Naive thymus-derived CD4-positive, alpha-beta T cell (primary cell): ENCODE results near the gene SREBF2. TPM values are rescaled to one million over a fixed set of nuclear protein-coding genes. Genes with fewer than 3 reads are reported as not detected.

Source experiments
- ATAC-seq: fragments of 150-1000 bp; cut with Tn5 transposase; 2 replicates; pipeline ENCODE4 v1.10.0; 2021; ENCODE audit warnings: mild to moderate bottlenecking, moderate library complexity
- CTCF ChIA-PET: fragments of 350-600 bp; sonication (Branson Sonifier 250); formaldehyde crosslinking; loops from one replicate; lab custom pipeline; 2021; ENCODE audit warnings: antibody characterized with exemption; lab: Charles Lee
- POLR2A ChIA-PET: fragments of 350-600 bp; sonication (Branson Sonifier 250); formaldehyde crosslinking; loops from one replicate; lab custom pipeline; 2021; ENCODE audit warnings: antibody characterized with exemption, inconsistent platforms; lab: Charles Lee
- DNase-seq, 9 donors: peaks; one replicate each; pipeline versions ENCODE4 v3.0.0 to v3.0.0-alpha.2; 2020 to 2022; ENCODE audit warnings: mixed read lengths in 1 of 9
- H3K27ac ChIP-seq: one replicate; pipeline ENCODE4 v1.7.0; 2013; ENCODE audit warnings: mild to moderate bottlenecking, low read depth, low read length, moderate library complexity
- H3K27me3 ChIP-seq, 2 donors: one replicate each; pipeline ENCODE4 v1.7.0; 2013; ENCODE audit warnings: low read length in 2 of 2, mild to moderate bottlenecking in 2 of 2, moderate library complexity in 2 of 2; ENCODE audit not compliant: control insufficient read depth in 2 of 2, insufficient read depth in 2 of 2
- H3K36me3 ChIP-seq, 3 experiments: 1 replicate in 2 of 3; 2 replicates in 1 of 3; pipeline ENCODE4 v1.7.0; 2013; ENCODE audit warnings: low read length in 3 of 3, mild to moderate bottlenecking in 3 of 3, moderate library complexity in 1 of 3; ENCODE audit not compliant: insufficient read depth in 3 of 3, control insufficient read depth in 2 of 3
- H3K4me1 ChIP-seq, 2 donors: one replicate each; pipeline ENCODE4 v1.7.0; 2013; ENCODE audit warnings: low read length in 2 of 2, mild to moderate bottlenecking in 2 of 2, moderate library complexity in 1 of 2; ENCODE audit not compliant: control insufficient read depth in 2 of 2, insufficient read depth in 2 of 2
- H3K4me3 ChIP-seq: 2 replicates; pipeline ENCODE4 v1.7.0; 2013; ENCODE audit warnings: mild to moderate bottlenecking, low read length
- H3K9me3 ChIP-seq, 3 experiments: 1 replicate in 2 of 3; 2 replicates in 1 of 3; pipeline ENCODE4 v1.7.0; 2013; ENCODE audit warnings: low read length in 3 of 3; ENCODE audit not compliant: control insufficient read depth in 2 of 3
- H3K27ac Mint-ChIP-seq, 9 donors: one replicate each; pipeline ENCODE4 v1.8.0; 2020 to 2022; ENCODE audit warnings: mixed read lengths in 9 of 9, mild to moderate bottlenecking in 8 of 9, moderate library complexity in 5 of 9, inconsistent platforms in 2 of 9
- H3K27me3 Mint-ChIP-seq, 5 donors: one replicate each; pipeline ENCODE4 v1.8.0; 2021 to 2022; ENCODE audit warnings: mixed read lengths in 5 of 5, mild to moderate bottlenecking in 1 of 5
- H3K36me3 Mint-ChIP-seq, 5 donors: one replicate each; pipeline ENCODE4 v1.8.0; 2020 to 2022; ENCODE audit warnings: mixed read lengths in 5 of 5, mild to moderate bottlenecking in 3 of 5, inconsistent platforms in 1 of 5
- H3K4me1 Mint-ChIP-seq, 7 donors: one replicate each; pipeline ENCODE4 v1.8.0; 2020 to 2022; ENCODE audit warnings: mixed read lengths in 7 of 7, mild to moderate bottlenecking in 3 of 7, inconsistent platforms in 1 of 7
- H3K4me3 Mint-ChIP-seq, 10 donors: one replicate each; pipeline ENCODE4 v1.8.0; 2020 to 2022; ENCODE audit warnings: mild to moderate bottlenecking in 10 of 10, mixed read lengths in 10 of 10, moderate library complexity in 6 of 10, inconsistent platforms in 2 of 10
- H3K9me3 Mint-ChIP-seq, 11 donors: one replicate each; pipeline ENCODE4 v1.8.0; 2020 to 2022; ENCODE audit warnings: mixed read lengths in 11 of 11, mild to moderate bottlenecking in 4 of 11, inconsistent platforms in 1 of 11, moderate library complexity in 1 of 11
- intact Hi-C, 2 donors: fragments of 100-400 bp; cut with micrococcal nuclease; formaldehyde crosslinking; loops; one replicate each; pipeline ENCODE4 v1.15.1; 2023
- polyA plus RNA-seq, 2 donors: library from polyadenylated mRNA; unstranded; fragments of 300-500 nt; fragmentation: Illumina TruSeq; gene quantifications; one replicate each; pipeline ENCODE4 v1.2.3, GENCODE V29; 2021
- total RNA-seq, 6 experiments: library from RNA in 5 of 6; stranded (reverse) in 5 of 6; gene quantifications; 1 replicate in 5 of 6; 2 replicates in 1 of 6; pipeline ENCODE4 v1.2.3 and lab custom pipeline; 2021 to 2026

SREBF2 gene
- total and polyA plus RNA-seq, 7 experiments from 2014 or later = 17.4 to 117 (median 84.0) TPM

GRCh38 chr22:41929418-41929810, 96.5 kb downstream of the SREBF2 start:
- H3K4me3 ChIP-seq = no peak overlapping the region
- H3K36me3 Mint-ChIP-seq = peaks cover 0 to 3% (median 0%) of the 10 kb centered on the region in 5 donors
- H3K4me1 ChIP-seq = no peaks in the 10 kb centered on the region
- intact Hi-C loops = no loop called here
- peak overlapping the region in 1 of 9 donors; percentile 66 for H3K27ac Mint-ChIP-seq
- no peak overlapping the region for H3K4me3 Mint-ChIP-seq
- no peak for DNase-seq
- POLR2A ChIA-PET = interaction anchor here (0.9 to 4.3 kb wide), 2 partner anchors 8 to 10 kb away, joined by 3 to 58 read pairs; no protein-coding TSS in a partner anchor
- H3K4me1 Mint-ChIP-seq = peaks cover 4 to 20% (median 12%) of the 10 kb centered on the region in 7 donors
- no peaks in the 10 kb centered on the region for H3K9me3 ChIP-seq
- no peak overlapping the region for H3K27ac ChIP-seq
- H3K27me3 ChIP-seq = no peaks in the 10 kb centered on the region
- ATAC-seq = no peak
- H3K27me3 Mint-ChIP-seq = peaks cover 0 to 26% (median 5%) of the 10 kb centered on the region in 5 donors
- H3K9me3 Mint-ChIP-seq = peaks cover 0 to 2% (median 0%) of the 10 kb centered on the region in 11 donors
- CTCF ChIA-PET = no interaction called here
- no peaks in the 10 kb centered on the region for H3K36me3 ChIP-seq

DNA sequence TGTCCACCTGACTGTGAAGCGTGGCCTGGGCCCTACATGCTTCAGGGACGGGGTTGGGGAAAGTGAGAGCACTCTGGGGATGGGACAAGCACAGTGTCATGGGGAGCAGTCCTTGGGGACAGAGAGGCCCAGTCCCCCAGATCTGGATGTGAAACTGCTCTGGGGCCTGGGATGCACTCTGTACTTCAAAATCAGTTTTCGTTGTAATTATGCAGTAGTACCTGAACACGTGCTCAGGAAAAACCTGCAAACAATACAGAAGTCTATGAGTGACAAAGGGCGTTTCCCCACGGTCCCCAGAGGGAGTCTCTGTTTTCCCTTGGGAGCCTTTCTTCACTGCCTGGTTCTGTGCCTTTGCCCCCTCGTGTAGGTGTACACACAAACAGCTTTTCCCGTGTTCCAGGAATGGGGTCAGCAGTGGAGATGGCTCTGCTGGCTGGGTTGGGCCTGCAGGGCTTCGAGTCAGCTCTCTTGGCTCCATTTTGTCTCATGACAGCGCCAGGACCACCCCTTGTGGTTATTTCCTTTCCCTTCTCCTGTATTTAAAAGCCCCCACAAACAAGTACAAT, 98.9 kb downstream of the SREBF2 start:
- H3K4me1 Mint-ChIP-seq = peaks cover 4 to 14% (median 9%) of the 10 kb centered on the region in 7 donors
- H3K4me3 Mint-ChIP-seq = no peak overlapping the region
- no peaks in the 10 kb centered on the region for H3K4me1 ChIP-seq
- H3K36me3 Mint-ChIP-seq = peaks cover 0 to 1% (median 0%) of the 10 kb centered on the region in 5 donors
- DNase-seq (no peak), ATAC-seq (no peak)
- no peaks in the 10 kb centered on the region for H3K27me3 ChIP-seq
- no peak overlapping the region for H3K27ac Mint-ChIP-seq
- no peaks in the 10 kb centered on the region for H3K9me3 ChIP-seq
- H3K9me3 Mint-ChIP-seq = peaks cover 0 to 1% (median 0%) of the 10 kb centered on the region in 11 donors
- peaks cover 0 to 14% (median 0%) of the 10 kb centered on the region in 5 donors for H3K27me3 Mint-ChIP-seq
- no peaks in the 10 kb centered on the region for H3K36me3 ChIP-seq
- ChIA-PET CTCF (no interaction called here), POLR2A (interaction anchor here (1.4 kb wide), 1 partner anchor 7 kb away, joined by 4 read pairs; no protein-coding TSS in a partner anchor)
- no peak overlapping the region for H3K27ac ChIP-seq
- no peak overlapping the region for H3K4me3 ChIP-seq
- intact Hi-C loops = no loop called here

DNA sequence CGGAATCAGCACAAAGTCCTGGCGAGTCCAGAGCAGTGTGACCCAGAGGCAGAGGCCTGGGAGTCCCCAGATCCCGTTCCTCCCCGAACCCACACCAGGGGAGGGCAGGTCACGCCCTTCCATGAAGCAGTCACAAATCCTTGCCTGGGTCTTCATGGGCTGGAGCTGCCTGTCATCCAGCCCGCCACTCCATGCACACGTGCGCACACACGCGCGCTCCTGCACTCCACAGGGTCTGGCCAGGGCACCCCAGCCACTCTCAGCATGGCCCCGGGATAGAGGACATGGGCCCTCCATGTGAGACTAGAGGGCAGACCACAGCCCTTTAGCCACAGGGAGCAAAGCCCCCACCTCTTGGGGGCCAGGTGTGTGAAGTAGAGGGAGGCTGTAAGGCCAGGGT, 99.4 kb downstream of the SREBF2 start:
- no peak overlapping the region for H3K4me3 Mint-ChIP-seq
- Histone ChIP-seq H3K4me1 (no peaks in the 10 kb centered on the region), H3K27me3 (no peaks in the 10 kb centered on the region), H3K27ac (no peak overlapping the region), H3K4me3 (no peak overlapping the region), H3K36me3 (no peaks in the 10 kb centered on the region), H3K9me3 (no peaks in the 10 kb centered on the region)
- intact Hi-C loops = no loop called here
- H3K4me1 Mint-ChIP-seq = peaks cover 4 to 14% (median 9%) of the 10 kb centered on the region in 7 donors
- ChIA-PET CTCF (no interaction called here), POLR2A (no interaction called here)
- H3K27ac Mint-ChIP-seq = no peak overlapping the region
- H3K9me3 Mint-ChIP-seq = no peaks in the 10 kb centered on the region
- ATAC-seq = no peak
- H3K27me3 Mint-ChIP-seq = peaks cover 0 to 9% (median 0%) of the 10 kb centered on the region in 5 donors
- DNase-seq = no peak
- peaks cover 0 to 1% (median 0%) of the 10 kb centered on the region in 5 donors for H3K36me3 Mint-ChIP-seq

DNA sequence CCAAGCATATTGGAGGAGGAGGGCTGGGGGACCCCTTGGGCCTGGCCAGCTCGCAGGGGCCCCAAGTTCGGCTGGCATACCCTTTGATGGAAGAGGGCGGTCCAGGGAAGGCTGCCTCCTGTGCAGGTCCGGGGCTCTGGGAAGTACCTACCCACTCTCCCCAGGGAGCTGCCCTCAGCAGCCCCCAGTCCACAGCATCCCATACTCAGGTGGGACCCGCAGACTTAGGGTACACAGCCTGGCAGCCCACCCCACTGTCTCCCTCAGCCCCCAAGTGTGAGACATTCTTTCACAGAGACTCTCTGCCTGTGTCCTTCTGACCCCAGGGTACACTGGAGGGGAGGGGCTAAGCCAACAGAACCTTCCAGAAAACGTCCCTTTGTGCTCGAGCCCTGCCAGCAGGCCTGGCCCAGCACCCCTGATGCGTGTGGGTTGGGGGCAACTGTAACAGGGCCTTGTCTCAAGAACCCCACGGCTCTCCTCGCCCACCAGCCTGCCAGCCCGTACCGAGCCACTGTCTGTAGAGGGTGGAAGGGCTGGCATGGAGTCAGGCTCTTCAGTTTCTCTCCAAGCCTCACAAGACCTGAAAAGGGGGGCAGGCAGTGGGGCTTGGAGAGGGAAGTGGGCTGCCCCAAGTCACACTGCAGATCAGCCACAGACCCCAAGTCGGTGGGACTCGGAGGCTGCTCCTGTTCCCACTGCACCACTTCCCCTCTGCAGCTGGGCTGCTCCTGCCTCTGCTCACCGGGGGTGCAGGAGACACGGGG, 100.7 kb downstream of the SREBF2 start:
- Mint-ChIP-seq H3K27me3 (no peaks in the 10 kb centered on the region), H3K9me3 (no peaks in the 10 kb centered on the region), H3K36me3 (peaks cover 0 to 1% (median 0%) of the 10 kb centered on the region in 5 donors), H3K27ac (peak overlapping the region in 1 of 9 donors; percentile 60), H3K4me1 (peaks cover 0 to 7% (median 3%) of the 10 kb centered on the region in 7 donors), H3K4me3 (no peak overlapping the region)
- Histone ChIP-seq H3K9me3 (no peaks in the 10 kb centered on the region), H3K27ac (no peak overlapping the region), H3K36me3 (no peaks in the 10 kb centered on the region), H3K27me3 (no peaks in the 10 kb centered on the region), H3K4me3 (no peak overlapping the region), H3K4me1 (peaks cover 0 to 2% of the 10 kb centered on the region in 2 donors)
- ChIA-PET CTCF (interaction anchor here (0.6 kb wide), 2 partner anchors 43 to 66 kb away, joined by 3 to 4 read pairs; no protein-coding TSS in a partner anchor), POLR2A (no interaction called here)
- DNase-seq (peak in 1 of 9 donors; percentile 20), ATAC-seq (peak; percentile 17)
- intact Hi-C loops = no loop called here

GRCh38 chr22:41934284-41935014, 101.5 kb downstream of the SREBF2 start:
- H3K36me3 Mint-ChIP-seq = peaks cover 0 to 4% (median 0%) of the 10 kb centered on the region in 5 donors
- ChIA-PET CTCF (interaction anchor here (0.6 kb wide), 1 partner anchor 67 kb away, joined by 3 read pairs; no protein-coding TSS in a partner anchor), POLR2A (no interaction called here)
- Histone ChIP-seq H3K9me3 (no peaks in the 10 kb centered on the region), H3K27ac (no peak overlapping the region), H3K4me1 (peaks cover 8 to 11% of the 10 kb centered on the region in 2 donors), H3K36me3 (no peaks in the 10 kb centered on the region), H3K4me3 (no peak overlapping the region), H3K27me3 (no peaks in the 10 kb centered on the region)
- H3K4me1 Mint-ChIP-seq = peaks cover 3 to 12% (median 9%) of the 10 kb centered on the region in 7 donors
- ATAC-seq = no peak
- DNase-seq = no peak
- intact Hi-C loops = no loop called here
- H3K9me3 Mint-ChIP-seq = peaks cover 0 to 3% (median 0%) of the 10 kb centered on the region in 11 donors
- no peak overlapping the region for H3K4me3 Mint-ChIP-seq
- no peaks in the 10 kb centered on the region for H3K27me3 Mint-ChIP-seq
- H3K27ac Mint-ChIP-seq = peak overlapping the region in 3 of 9 donors; percentile 25 to 62 (median 60)

DNA sequence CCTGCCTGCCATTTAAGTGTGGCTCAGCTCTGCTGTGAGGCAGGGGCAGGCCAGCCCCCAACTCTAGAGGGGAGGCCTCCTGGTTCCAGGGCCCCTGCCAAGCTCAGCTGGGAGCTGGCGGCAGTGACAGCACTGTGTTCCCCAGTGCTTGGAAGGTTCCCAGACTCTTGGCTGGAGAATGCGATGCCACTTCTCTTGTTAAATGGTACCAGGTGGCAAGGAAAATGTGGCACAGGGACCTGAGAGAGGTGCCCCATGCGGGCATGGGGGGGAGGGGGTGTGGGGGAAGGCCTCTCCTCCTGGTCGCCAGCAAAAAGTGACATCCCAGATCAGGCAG, 102.1 kb downstream of the SREBF2 start:
- Histone ChIP-seq H3K9me3 (no peaks in the 10 kb centered on the region), H3K27ac (no peak overlapping the region), H3K36me3 (no peaks in the 10 kb centered on the region), H3K4me1 (peaks cover 9 to 16% of the 10 kb centered on the region in 2 donors), H3K27me3 (no peaks in the 10 kb centered on the region), H3K4me3 (no peak overlapping the region)
- ChIA-PET POLR2A (no interaction called here), CTCF (interaction anchor here (0.6 kb wide), 1 partner anchor 238 kb away, joined by 3 read pairs; no protein-coding TSS in a partner anchor)
- Mint-ChIP-seq H3K9me3 (peaks cover 0 to 7% (median 0%) of the 10 kb centered on the region in 11 donors), H3K4me3 (no peak overlapping the region), H3K27ac (peak overlapping the region in 1 of 9 donors; percentile 25), H3K27me3 (peaks cover 0 to 2% (median 0%) of the 10 kb centered on the region in 5 donors), H3K4me1 (peaks cover 9 to 17% (median 14%) of the 10 kb centered on the region in 7 donors), H3K36me3 (peaks cover 0 to 7% (median 0%) of the 10 kb centered on the region in 5 donors)
- no peak for ATAC-seq
- intact Hi-C loops = no loop called here
- no peak for DNase-seq
